ENCODE results near the gene MPRIP. TPM values are rescaled to one million over a fixed set of nuclear protein-coding genes. Genes with fewer than 3 reads are reported as not detected.

MPRIP gene
- total RNA-seq, 1 donor, result 86.5 TPM

DNA sequence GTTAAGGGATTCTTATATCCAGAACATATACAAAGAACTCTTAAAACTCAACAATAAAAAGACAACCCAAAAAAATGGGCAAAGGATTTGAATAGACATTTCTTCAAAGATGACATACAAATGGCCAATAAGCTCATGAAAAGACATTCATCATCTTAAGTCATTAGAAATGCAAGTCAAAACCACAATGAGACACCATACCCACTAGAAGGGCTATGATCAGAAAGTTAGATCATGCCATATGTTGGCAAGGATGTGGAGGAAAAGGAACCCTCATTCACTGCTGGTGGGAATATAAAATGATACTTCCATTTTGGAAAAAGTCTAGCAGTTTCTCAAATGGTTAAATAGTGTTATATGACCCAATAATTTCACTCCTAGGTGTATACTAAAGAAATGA, 154.5 kb downstream of the MPRIP start:
- no peak for TF ChIP-seq CTCF (IDR thresholded peaks at IDR 0.05; ENCODE audit: insufficient read depth, low read length)
- no peak overlapping the region for H3K4me3 ChIP-seq (ENCODE audit: low read depth, low read length)
- DNase-seq (ENCODE audit: low read depth), result no peak

DNA sequence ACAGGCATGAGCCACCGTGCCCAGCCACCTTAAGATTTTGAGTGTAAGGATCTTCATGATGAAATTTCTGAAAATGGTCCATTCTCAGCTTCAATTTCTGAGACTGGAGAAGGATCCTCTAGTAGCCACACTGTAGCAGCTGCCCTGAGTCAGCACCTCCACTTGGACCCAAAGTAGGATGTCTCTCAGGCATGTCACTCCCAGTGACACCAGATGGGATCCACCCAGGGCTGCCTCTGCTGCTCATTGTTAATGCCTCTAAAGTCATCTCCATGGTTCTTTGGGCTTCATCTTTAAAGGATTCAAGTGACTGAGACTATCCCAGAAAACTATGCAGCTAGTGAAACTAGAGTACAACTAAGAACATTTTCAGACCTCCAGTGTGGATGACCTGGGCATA, 156.0 kb downstream of the MPRIP start:
- no peak for TF ChIP-seq CTCF (IDR thresholded peaks at IDR 0.05; ENCODE audit: insufficient read depth, low read length)
- DNase-seq (ENCODE audit: low read depth), result no peak

DNA sequence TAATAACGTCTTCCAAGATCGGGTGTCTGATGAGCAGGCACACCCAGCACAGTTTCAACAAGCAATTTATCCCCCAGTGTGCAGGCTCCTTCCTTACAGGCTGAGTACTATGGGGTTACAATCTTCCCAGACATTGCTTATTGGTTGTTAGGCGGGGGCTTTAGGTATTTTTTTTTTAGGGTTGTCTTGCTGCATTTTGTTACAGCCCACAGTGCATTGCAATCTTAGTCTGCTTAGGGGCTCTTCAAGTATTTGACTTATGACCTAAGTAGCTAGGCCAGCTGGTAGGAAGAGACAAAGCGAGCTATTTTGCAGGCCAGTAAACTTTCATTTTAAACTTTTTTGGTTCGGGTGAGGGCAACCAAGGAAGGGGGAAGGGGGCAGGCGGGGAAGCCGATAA, 158.1 kb downstream of the MPRIP start:
- TF ChIP-seq CTCF (IDR thresholded peaks at IDR 0.05; ENCODE audit: insufficient read depth, low read length), result no peak
- no peak overlapping the region for H3K4me3 ChIP-seq (ENCODE audit: low read depth, low read length)
- no peak for DNase-seq (ENCODE audit: low read depth)

More for the DNA sequence above, 156.0 kb downstream of the MPRIP start:
- H3K4me3 ChIP-seq (ENCODE audit: low read depth, low read length), result no peak overlapping the region

- TF ChIP-seq CTCF (IDR thresholded peaks at IDR 0.05; ENCODE audit: insufficient read depth, low read length), result no peak
- no peak overlapping the region for H3K4me3 ChIP-seq (ENCODE audit: low read depth, low read length)
- DNase-seq (ENCODE audit: low read depth), result no peak
Measured at GRCh38 chr17:17200831-17201230, 158.6 kb downstream of the MPRIP start.

- H3K4me3 ChIP-seq (ENCODE audit: low read depth, low read length), result no peak overlapping the region
- no peak for TF ChIP-seq CTCF (IDR thresholded peaks at IDR 0.05; ENCODE audit: insufficient read depth, low read length)
- no peak for DNase-seq (ENCODE audit: low read depth)
Measured at GRCh38 chr17:17201271-17201670, 159.0 kb downstream of the MPRIP start.

GRCh38 chr17:17201907-17202306, 159.7 kb downstream of the MPRIP start:
- no peak overlapping the region for H3K4me3 ChIP-seq (ENCODE audit: low read depth, low read length)
- no peak for DNase-seq (ENCODE audit: low read depth)
- no peak for TF ChIP-seq CTCF (IDR thresholded peaks at IDR 0.05; ENCODE audit: insufficient read depth, low read length)

- no peak overlapping the region for H3K4me3 ChIP-seq (ENCODE audit: low read depth, low read length)
- no peak for TF ChIP-seq CTCF (IDR thresholded peaks at IDR 0.05; ENCODE audit: insufficient read depth, low read length)
- DNase-seq (ENCODE audit: low read depth), result no peak
Measured at GRCh38 chr17:17203173-17203730, 161.0 kb downstream of the MPRIP start.
